ENCODE data around the gene GCK.

Gene GCK

DNA sequence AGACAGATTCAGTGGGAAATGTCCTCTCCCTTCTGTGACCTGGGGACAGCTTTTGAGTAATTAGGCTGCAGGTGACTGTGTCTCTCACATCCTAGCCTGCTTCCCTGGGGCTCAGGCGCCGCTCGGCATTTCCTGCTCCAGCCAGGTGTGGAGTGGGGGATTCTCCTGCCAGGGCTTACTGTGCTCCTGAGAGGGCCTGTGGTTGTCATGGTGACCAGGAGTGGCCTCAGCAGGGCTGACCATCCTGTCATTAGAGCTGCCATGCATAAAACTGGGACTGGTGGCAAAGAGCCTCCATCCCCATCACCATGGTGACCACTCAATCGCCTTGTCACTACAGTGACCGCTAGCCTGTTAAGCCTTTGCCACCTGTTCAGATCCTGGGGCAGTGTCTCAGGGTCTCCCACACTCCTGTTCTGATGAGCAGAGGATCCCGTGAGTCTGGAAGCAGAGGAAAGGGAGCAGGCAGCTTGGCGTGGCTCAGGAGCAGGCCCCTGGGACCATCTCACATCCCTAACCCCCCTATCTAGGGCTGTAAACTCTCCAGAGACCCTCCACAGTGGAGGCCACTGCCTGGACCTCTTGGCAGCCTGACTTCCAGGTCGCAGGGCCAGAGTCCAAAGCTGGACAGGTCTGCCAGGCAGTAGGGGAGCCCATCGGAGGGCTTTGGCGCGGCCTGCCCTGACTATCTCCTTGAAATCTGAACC, at the start of gene GCK:
Gene GCK (minus strand): TSS at position 154 of the 707 bp plus-strand sequence. CDS start 486 bp downstream, outside the sequence.
- Histone ChIP-seq H3K27me3 (ENCODE audit: control insufficient read depth, low read length) (peaks cover 14% of the 10 kb centered on the region), H3K9me3 (ENCODE audit: control insufficient read depth, insufficient read depth, low read length) (no peaks in the 10 kb centered on the region)

DNA sequence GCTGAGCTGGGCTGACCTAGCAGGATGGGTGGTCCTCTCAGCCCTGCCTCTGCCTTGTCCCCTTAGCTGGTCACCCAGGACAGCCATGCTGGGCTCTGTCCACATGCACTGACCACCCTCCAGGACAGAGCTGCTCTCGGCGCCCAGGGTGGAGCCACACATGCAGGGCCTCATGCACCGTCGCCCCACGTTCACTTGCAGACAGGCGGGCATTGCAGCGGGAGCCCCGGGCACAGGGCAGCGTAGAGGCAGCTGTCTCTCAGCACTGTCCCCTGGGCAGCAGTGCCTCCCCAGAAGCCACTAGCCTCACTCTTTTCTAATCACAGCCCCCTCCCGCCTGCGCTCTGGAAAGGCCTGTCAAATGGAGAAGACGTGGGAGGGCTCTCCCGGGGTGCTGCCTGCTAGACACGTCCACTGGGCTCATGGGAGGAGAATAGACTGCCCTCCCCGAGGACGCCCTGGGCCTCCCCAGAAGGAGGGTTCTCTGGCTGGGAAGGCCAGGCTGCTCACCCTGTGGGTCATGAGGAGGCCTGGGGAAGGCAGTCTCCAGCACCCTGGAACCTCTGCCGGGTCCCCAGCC, 49.0 kb upstream of the GCK start:
- no peaks in the 10 kb centered on the region for H3F3A ChIP-seq (ENCODE audit: control insufficient read depth, insufficient read depth)
- no peak overlapping the region for H3K27ac ChIP-seq (ENCODE audit: low read depth, low read length)
- no peaks in the 10 kb centered on the region for H3K9me3 ChIP-seq (ENCODE audit: control insufficient read depth, insufficient read depth, low read length)
- H3K9me2 ChIP-seq (replicated peaks; ENCODE audit: control insufficient read depth, low read length), result no peaks in the 10 kb centered on the region
- H3K27me3 ChIP-seq (ENCODE audit: control insufficient read depth, low read length), result peaks cover 7% of the 10 kb centered on the region; the same call in 1 of the 2 replicates
- TF ChIP-seq, protein P1, sequence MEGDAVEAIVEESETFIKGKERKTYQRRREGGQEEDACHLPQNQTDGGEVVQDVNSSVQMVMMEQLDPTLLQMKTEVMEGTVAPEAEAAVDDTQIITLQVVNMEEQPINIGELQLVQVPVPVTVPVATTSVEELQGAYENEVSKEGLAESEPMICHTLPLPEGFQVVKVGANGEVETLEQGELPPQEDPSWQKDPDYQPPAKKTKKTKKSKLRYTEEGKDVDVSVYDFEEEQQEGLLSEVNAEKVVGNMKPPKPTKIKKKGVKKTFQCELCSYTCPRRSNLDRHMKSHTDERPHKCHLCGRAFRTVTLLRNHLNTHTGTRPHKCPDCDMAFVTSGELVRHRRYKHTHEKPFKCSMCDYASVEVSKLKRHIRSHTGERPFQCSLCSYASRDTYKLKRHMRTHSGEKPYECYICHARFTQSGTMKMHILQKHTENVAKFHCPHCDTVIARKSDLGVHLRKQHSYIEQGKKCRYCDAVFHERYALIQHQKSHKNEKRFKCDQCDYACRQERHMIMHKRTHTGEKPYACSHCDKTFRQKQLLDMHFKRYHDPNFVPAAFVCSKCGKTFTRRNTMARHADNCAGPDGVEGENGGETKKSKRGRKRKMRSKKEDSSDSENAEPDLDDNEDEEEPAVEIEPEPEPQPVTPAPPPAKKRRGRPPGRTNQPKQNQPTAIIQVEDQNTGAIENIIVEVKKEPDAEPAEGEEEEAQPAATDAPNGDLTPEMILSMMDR (IDR thresholded peaks at IDR 0.05; ENCODE audit: low read depth, low read length, poor library complexity, severe bottlenecking), result no peak
- no peak for TF ChIP-seq EZH2phosphoT487 (IDR thresholded peaks at IDR 0.05; ENCODE audit: borderline replicate concordance, low read length)
- H3K79me2 ChIP-seq (ENCODE audit: control insufficient read depth, low read length), result no peaks in the 10 kb centered on the region
- no peaks in the 10 kb centered on the region for H4K20me1 ChIP-seq (ENCODE audit: control insufficient read depth, insufficient read depth, low read depth, low read length)
- H3K36me3 ChIP-seq (ENCODE audit: control insufficient read depth, low read length), result no peaks in the 10 kb centered on the region
- no peak overlapping the region for H3K4me3 ChIP-seq (ENCODE audit: low read length)
- H3K4me2 ChIP-seq (ENCODE audit: low read length), result no peak overlapping the region
- peaks cover 13% of the 10 kb centered on the region for H3K4me1 ChIP-seq (ENCODE audit: control insufficient read depth, low read length)

More for the DNA sequence above, at the start of gene GCK:
- Histone ChIP-seq H3F3A (ENCODE audit: control insufficient read depth, insufficient read depth) (no peaks in the 10 kb centered on the region), H3K4me1 (ENCODE audit: control insufficient read depth, low read length) (peaks cover 3% of the 10 kb centered on the region; the same call in 1 of the 2 replicates), H3K79me2 (ENCODE audit: control insufficient read depth, low read length) (no peaks in the 10 kb centered on the region), H4K20me1 (ENCODE audit: control insufficient read depth, insufficient read depth, low read depth, low read length) (no peaks in the 10 kb centered on the region), H3K27ac (ENCODE audit: low read depth, low read length) (no peak within 1 kb of the TSS), H3K4me2 (ENCODE audit: low read length) (no peak within 1 kb of the TSS), H3K36me3 (ENCODE audit: control insufficient read depth, low read length) (no peaks in the 10 kb centered on the region), H3K4me3 (ENCODE audit: low read length) (no peak within 1 kb of the TSS), H3K9me2 (replicated peaks; ENCODE audit: control insufficient read depth, low read length) (no peaks in the 10 kb centered on the region)
- no peak for TF ChIP-seq EZH2phosphoT487 (IDR thresholded peaks at IDR 0.05; ENCODE audit: borderline replicate concordance, low read length)
- TF ChIP-seq, protein P1 (IDR thresholded peaks at IDR 0.05; ENCODE audit: low read depth, low read length, poor library complexity, severe bottlenecking), result no peak

DNA sequence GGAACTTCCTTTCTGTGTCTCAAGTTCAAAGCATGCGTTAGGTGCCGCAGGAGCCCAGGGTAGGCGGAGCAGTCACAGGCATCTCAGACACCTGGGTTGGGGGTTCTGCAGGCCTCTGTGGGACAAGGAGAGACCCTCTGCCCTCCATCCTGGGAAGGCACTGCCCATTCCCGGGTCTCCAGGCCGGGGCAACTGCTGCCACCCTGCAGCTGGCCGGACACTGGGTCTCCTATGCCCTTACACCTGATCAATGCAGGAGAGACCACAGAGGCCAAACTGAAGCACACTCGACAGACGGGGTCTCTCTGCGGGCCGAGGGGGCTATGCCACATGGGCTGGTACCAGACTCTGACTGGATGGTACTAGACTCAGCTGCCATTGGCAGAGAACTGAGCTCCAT, 48.5 kb upstream of the GCK start:
- no peak for TF ChIP-seq EZH2phosphoT487 (IDR thresholded peaks at IDR 0.05; ENCODE audit: borderline replicate concordance, low read length)
- TF ChIP-seq, protein P1 (IDR thresholded peaks at IDR 0.05; ENCODE audit: low read depth, low read length, poor library complexity, severe bottlenecking), result no peak
- H3K27me3 ChIP-seq (ENCODE audit: control insufficient read depth, low read length), result peaks cover 7% of the 10 kb centered on the region; the same call in 1 of the 2 replicates
- H3K9me3 ChIP-seq (ENCODE audit: control insufficient read depth, insufficient read depth, low read length), result no peaks in the 10 kb centered on the region

More for the DNA sequence above, 48.5 kb upstream of the GCK start:
- Histone ChIP-seq H3F3A (ENCODE audit: control insufficient read depth, insufficient read depth) (no peaks in the 10 kb centered on the region), H3K4me2 (ENCODE audit: low read length) (no peak overlapping the region), H3K27ac (ENCODE audit: low read depth, low read length) (no peak overlapping the region), H3K4me1 (ENCODE audit: control insufficient read depth, low read length) (peaks cover 13% of the 10 kb centered on the region), H4K20me1 (ENCODE audit: control insufficient read depth, insufficient read depth, low read depth, low read length) (no peaks in the 10 kb centered on the region), H3K9me2 (replicated peaks; ENCODE audit: control insufficient read depth, low read length) (no peaks in the 10 kb centered on the region), H3K4me3 (ENCODE audit: low read length) (no peak overlapping the region), H3K79me2 (ENCODE audit: control insufficient read depth, low read length) (no peaks in the 10 kb centered on the region), H3K36me3 (ENCODE audit: control insufficient read depth, low read length) (no peaks in the 10 kb centered on the region)
